GM23338 (cell line): Measurements from ENCODE around the gene RFX6.

Source experiments
- CTCF ChIP-seq, 2 experiments: fragments of 200-600 bp in 1 of 2; sonication (generic) in 1 of 2; conservative IDR thresholded peaks; 2 replicates each; pipeline versions ENCODE4 v1.5.1 to v1.6.1; 2016 to 2017; ENCODE audit warnings: antibody characterized with exemption in 2 of 2, low read depth in 2 of 2, mild to moderate bottlenecking in 2 of 2, moderate library complexity in 1 of 2
- EZH2 ChIP-seq: fragments of 200-600 bp; sonication (generic); IDR thresholded peaks from one replicate; pipeline ENCODE4 v1.8.0; 2017; ENCODE audit warnings: antibody characterized with exemption, mild to moderate bottlenecking, low read depth; ENCODE audit not compliant: unreplicated experiment
- EZH2phosphoT487 ChIP-seq: fragments of 200-600 bp; sonication (generic); IDR thresholded peaks from one replicate; pipeline ENCODE4 v1.8.1; 2018; ENCODE audit warnings: antibody characterized with exemption; ENCODE audit not compliant: unreplicated experiment
- JUNB ChIP-seq: IDR thresholded peaks from one replicate; pipeline ENCODE4 v1.6.1; 2016; ENCODE audit warnings: antibody characterized with exemption; ENCODE audit not compliant: unreplicated experiment
- POLR2AphosphoS5 ChIP-seq: IDR thresholded peaks from 2 replicates; pipeline ENCODE4 v1.6.1; 2016; ENCODE audit warnings: antibody characterized with exemption, low read depth
- REST ChIP-seq: IDR thresholded peaks from one replicate; pipeline ENCODE4 v1.6.1; 2018; ENCODE audit warnings: antibody characterized with exemption; ENCODE audit not compliant: unreplicated experiment
- ZNF331 ChIP-seq: fragments of 250-450 bp; sonication (Bioruptor Pico); IDR thresholded peaks from 2 replicates; pipeline ENCODE4 v1.5.0; 2020; ENCODE audit warnings: low read depth, mild to moderate bottlenecking, moderate library complexity

GRCh38 chr6:116894669-116895068, 17.6 kb downstream of the RFX6 start:
- TF ChIP-seq EZH2 (no peak), CTCF (conservative IDR thresholded peaks at IDR 0.05; ENCODE audit: low read depth in 2 of 2) (no peak), ZNF331 (CRISPR knock-in tag) (no peak), EZH2phosphoT487 (no peak), POLR2AphosphoS5 (no peak), JUNB (no peak), REST (no peak)
